ENCODE data around the gene PCDHB7.
A peak's percentile ranks its signal among the peaks of the same experiment; 100 is the strongest.
"Not testable (repeated sequence)": the region's sequence is repeated elsewhere in the genome, so short reads cannot be mapped to it uniquely, and the experiment has no call there.

PCDHB7 gene

GRCh38 chr5:141177577-141178191 is 5.2 kb downstream of the PCDHB7 start, which contains the start of gene PCDHB8:
Gene PCDHB8, plus strand, starts transcription at chr5:141177790. Its CDS starts 245 bp downstream, at chr5:141178035.
- H3K4me3 ChIP-seq (ENCODE audit: low read length); DNase-seq (ENCODE audit: low read depth, low spot score): not testable (repeated sequence)

- not testable (repeated sequence) for DNase-seq (ENCODE audit: low read depth, low spot score); H3K4me3 ChIP-seq (ENCODE audit: low read length)
Observed at GRCh38 chr5:141179371-141179770, 6.9 kb downstream of the PCDHB7 start.

- not testable (repeated sequence) for H3K4me3 ChIP-seq (ENCODE audit: low read length); DNase-seq (ENCODE audit: low read depth, low spot score)
Observed at GRCh38 chr5:141179876-141180275, 7.4 kb downstream of the PCDHB7 start.

GRCh38 chr5:141180313-141180712 is 7.9 kb downstream of the PCDHB7 start:
- H3K4me3 ChIP-seq (ENCODE audit: low read length) = no peak overlapping the region
- no peak for DNase-seq (ENCODE audit: low read depth, low spot score)

GRCh38 chr5:141182248-141182647 is 9.8 kb downstream of the PCDHB7 start, which contains the start of gene PCDHB16:
Gene PCDHB16, plus strand, starts transcription at chr5:141182387. Its CDS starts 173 bp downstream, at chr5:141182560.
- peak; percentile 7 for DNase-seq (ENCODE audit: low read depth, low spot score)
- no peak within 1 kb of the TSS for H3K4me3 ChIP-seq (ENCODE audit: low read length)

GRCh38 chr5:141184117-141184855 is 11.8 kb downstream of the PCDHB7 start:
- not testable (repeated sequence) for H3K4me3 ChIP-seq (ENCODE audit: low read length); DNase-seq (ENCODE audit: low read depth, low spot score)

GRCh38 chr5:141186897-141187512 is 14.6 kb downstream of the PCDHB7 start, which contains the start of gene PCDHB9:
Gene PCDHB9, plus strand, starts transcription at chr5:141187161. Its CDS starts 158 bp downstream, at chr5:141187319.
- H3K4me3 ChIP-seq (ENCODE audit: low read length) = peak within 1 kb of the TSS; percentile 31
- peak; percentile 24 for DNase-seq (ENCODE audit: low read depth, low spot score)

- not testable (repeated sequence) for DNase-seq (ENCODE audit: low read depth, low spot score); H3K4me3 ChIP-seq (ENCODE audit: low read length)
Observed at GRCh38 chr5:141188682-141189081, 16.2 kb downstream of the PCDHB7 start.

GRCh38 chr5:141189131-141189530 is 16.7 kb downstream of the PCDHB7 start:
- not testable (repeated sequence) for H3K4me3 ChIP-seq (ENCODE audit: low read length); DNase-seq (ENCODE audit: low read depth, low spot score)

GRCh38 chr5:141192110-141192725 is 19.8 kb downstream of the PCDHB7 start, which contains the start of gene PCDHB10:
Gene PCDHB10, plus strand, starts transcription at chr5:141192353. Its CDS starts 200 bp downstream, at chr5:141192553.
- peak; percentile 17 for DNase-seq (ENCODE audit: low read depth, low spot score)
- no peak within 1 kb of the TSS for H3K4me3 ChIP-seq (ENCODE audit: low read length)

- not testable (repeated sequence) for H3K4me3 ChIP-seq (ENCODE audit: low read length)
Observed at GRCh38 chr5:141194332-141194731, 21.9 kb downstream of the PCDHB7 start.

GRCh38 chr5:141196363-141196762 is 23.9 kb downstream of the PCDHB7 start:
- no peak overlapping the region for H3K4me3 ChIP-seq (ENCODE audit: low read length)
- no peak for DNase-seq (ENCODE audit: low read depth, low spot score)

More at GRCh38 chr5:141194332-141194731, 21.9 kb downstream of the PCDHB7 start:
- DNase-seq (ENCODE audit: low read depth, low spot score) = not testable (repeated sequence)

- DNase-seq (ENCODE audit: low read depth, low spot score) = no peak
- H3K4me3 ChIP-seq (ENCODE audit: low read length) = no peak within 1 kb of the TSS
Observed at GRCh38 chr5:141199359-141200235, 27.2 kb downstream of the PCDHB7 start, which contains the start of gene PCDHB11. Gene PCDHB11, plus strand, starts transcription at chr5:141199627. Its CDS starts 148 bp downstream, at chr5:141199775.

GRCh38 chr5:141201126-141201525 is 28.7 kb downstream of the PCDHB7 start:
- not testable (repeated sequence) for DNase-seq (ENCODE audit: low read depth, low spot score); H3K4me3 ChIP-seq (ENCODE audit: low read length)

- H3K4me3 ChIP-seq (ENCODE audit: low read length); DNase-seq (ENCODE audit: low read depth, low spot score): not testable (repeated sequence)
Observed at GRCh38 chr5:141201646-141202045, 29.2 kb downstream of the PCDHB7 start.

GRCh38 chr5:141208478-141208877 is 36.0 kb downstream of the PCDHB7 start, which contains the start of gene PCDHB12:
Gene PCDHB12, plus strand, starts transcription at chr5:141208719. Its CDS starts 189 bp downstream, at chr5:141208908.
- no peak for DNase-seq (ENCODE audit: low read depth, low spot score)
- no peak within 1 kb of the TSS for H3K4me3 ChIP-seq (ENCODE audit: low read length)

- DNase-seq (ENCODE audit: low read depth, low spot score) = not testable (repeated sequence)
Observed at GRCh38 chr5:141210281-141210680, 37.8 kb downstream of the PCDHB7 start.

GRCh38 chr5:141210849-141211248 is 38.4 kb downstream of the PCDHB7 start:
- not testable (repeated sequence) for DNase-seq (ENCODE audit: low read depth, low spot score); H3K4me3 ChIP-seq (ENCODE audit: low read length)

More at GRCh38 chr5:141210281-141210680, 37.8 kb downstream of the PCDHB7 start:
- not testable (repeated sequence) for H3K4me3 ChIP-seq (ENCODE audit: low read length)

Measured in Jurkat, Clone E6-1 (cell line).